HK-2 (cell line): ENCODE results near the gene AGAP9.
"Not testable (repeated sequence)": the region's sequence is repeated elsewhere in the genome, so short reads cannot be mapped to it uniquely, and the experiment has no call there.

Experiments used
- DNase-seq: peaks from one replicate; pipeline ENCODE4 v3.0.0-alpha.2; 2018; ENCODE audit not compliant: unreplicated experiment

Gene AGAP9

GRCh38 chr10:47523475-47523874 lies at the start of gene AGAP9:
Gene AGAP9, minus strand, starts transcription at chr10:47523638. Its CDS starts 112 bp downstream, at chr10:47523526.
- not testable (repeated sequence) for DNase-seq

DNA sequence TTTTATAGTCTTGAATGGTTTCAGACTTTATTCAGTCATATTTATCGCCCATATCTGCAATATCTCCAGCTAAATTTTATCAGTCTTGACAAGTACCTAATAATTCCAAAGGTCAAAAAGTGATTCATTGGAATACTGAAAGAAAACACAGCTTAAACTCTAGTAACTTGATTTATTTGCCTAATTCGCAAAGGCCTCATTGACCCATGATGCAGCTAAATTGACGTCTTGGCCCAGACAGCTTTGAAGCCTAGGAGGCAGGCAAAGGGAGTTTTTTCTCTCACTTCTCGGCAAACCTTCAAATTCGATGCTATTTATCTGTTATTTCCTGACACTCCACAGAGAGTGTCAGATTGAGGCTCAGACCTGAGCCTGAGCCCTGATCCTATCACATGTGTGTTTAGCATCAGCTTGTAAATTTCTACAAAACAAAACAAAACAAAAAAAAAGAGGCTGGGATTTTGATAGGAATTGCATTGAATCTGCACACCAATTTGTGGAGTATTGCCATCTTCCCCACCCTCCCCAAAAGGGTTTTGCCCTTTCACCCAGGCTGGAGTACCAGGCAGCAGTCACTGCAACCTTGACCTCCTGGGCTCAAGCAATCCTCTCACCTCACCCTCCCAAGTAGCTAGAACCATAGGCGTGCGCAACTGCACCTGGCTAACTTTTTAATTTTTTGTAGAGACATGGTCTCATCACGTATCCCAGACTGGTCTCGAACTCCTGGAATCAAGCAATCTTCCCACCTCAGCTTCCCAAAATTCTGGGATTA lies 47.9 kb upstream of the AGAP9 start:
- not testable (repeated sequence) for DNase-seq

DNA sequence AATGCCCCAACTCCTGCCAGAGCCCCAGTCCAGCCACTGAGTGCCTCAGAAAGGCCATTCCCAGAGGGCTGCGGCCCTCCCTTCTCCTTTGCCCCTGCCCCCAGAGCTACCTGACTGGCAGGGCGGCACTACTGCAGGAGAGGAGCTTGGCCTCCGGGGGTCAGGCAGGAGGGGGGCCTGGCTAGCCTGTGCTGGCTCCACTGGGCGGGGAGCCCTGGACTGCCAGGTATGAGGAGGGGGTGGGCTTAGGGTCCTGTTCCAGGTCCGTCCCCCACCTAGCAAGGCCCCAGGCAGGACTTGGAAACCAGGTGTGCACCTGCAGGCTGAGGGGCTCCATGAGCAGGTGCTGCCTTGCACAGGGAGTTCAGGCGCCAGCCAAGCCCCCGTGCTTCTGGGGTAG lies 43.3 kb upstream of the AGAP9 start:
- not testable (repeated sequence) for DNase-seq

DNA sequence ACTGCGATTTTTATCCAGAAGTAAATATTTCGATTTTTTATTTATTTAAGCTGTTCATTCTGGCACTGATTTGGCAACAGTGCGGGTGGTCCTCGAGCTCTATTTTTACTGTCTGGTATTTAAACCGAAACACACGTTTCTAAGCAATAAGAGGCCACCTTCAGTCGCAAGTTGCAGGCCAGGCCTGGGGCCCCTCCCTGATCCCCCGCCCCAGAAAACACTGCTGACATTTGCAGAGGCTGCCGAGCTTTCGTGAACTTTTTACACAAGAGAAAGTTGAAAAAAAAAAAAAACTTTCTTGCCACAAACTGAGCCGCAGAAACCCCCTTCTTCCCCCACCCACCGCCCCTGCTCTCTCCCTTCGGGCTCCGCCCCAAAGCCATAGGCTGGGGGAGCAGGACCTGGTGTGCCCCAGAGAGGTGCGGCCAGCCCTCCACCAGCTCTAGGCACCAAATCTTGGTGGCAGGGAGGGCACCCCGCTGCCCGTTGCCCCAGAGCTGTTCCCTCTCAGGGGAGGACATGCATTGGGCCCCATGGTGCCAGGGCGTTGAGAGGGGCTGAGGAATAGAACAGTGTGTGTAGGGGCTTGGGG lies 42.8 kb upstream of the AGAP9 start:
- DNase-seq = not testable (repeated sequence)

DNA sequence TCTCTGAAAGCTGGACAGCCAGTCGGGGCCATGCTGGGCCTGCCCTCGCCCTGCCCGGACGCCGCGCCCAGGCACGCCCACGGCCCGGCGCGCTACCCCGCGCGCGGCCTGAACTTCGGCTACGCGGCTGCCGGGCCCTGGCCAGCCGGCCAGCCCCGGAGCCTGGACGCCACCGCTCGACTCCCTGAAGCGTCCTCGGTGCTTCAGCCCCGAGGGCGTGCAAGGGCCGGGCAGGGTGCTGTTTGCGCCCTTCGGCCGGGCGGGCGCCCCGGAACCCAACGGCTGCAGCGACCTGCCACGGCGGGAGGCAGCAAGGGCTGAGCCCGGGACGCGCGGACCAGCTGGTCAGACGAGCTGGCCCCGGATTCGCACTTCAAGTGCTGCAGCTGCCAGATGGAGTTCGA lies 42.1 kb upstream of the AGAP9 start:
- DNase-seq = not testable (repeated sequence)

GRCh38 chr10:47564953-47565352 lies 41.5 kb upstream of the AGAP9 start:
- not testable (repeated sequence) for DNase-seq

GRCh38 chr10:47564318-47564717 lies 40.9 kb upstream of the AGAP9 start:
- not testable (repeated sequence) for DNase-seq

DNA sequence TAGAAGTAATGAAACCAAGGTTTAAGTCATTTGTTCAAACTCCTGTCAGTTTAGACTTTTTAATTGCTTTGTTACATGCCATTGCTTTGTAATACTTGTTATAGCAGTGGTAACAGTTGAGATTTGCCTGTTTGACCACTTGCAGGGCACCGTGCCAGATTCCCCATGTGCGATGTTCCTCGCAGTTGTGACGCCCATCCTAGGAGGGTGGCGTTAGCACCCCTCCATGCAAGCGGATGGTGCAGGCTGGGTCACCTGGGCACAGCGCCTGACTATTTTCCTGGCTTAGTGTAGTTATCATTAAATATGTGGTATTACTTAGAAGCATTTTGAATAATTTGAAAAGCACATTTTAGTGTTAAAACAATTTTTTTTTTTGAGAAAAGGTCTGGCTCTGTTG lies 37.0 kb upstream of the AGAP9 start:
- peak; percentile 18 for DNase-seq

DNA sequence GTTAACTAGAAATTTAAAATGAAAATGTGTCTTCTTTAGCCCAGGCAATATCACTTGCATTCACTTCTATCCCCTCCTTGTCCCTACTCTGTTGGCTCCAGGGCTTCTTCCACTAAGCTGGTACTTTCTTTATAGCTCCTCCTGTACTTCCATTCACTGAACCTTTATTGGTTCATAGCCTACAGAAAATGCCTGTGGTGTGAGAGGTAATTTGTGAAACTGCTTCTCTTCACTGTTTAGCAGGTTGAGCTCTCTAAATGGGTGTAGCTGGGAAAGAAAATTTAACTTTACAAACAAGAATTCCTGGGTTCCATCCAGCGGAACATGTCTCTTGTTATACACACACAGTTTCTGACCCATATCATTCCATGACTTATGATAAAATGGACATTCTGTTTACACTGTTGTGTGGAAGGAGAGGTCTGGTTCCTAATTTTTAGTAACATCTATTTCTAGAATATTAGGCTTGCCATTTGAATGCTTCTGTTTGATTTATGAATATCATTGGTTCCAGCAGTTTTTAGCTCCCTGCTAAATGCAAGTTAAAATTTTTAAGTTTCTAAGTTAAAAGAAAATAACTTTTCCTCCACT lies 36.4 kb upstream of the AGAP9 start:
- not testable (repeated sequence) for DNase-seq

DNA sequence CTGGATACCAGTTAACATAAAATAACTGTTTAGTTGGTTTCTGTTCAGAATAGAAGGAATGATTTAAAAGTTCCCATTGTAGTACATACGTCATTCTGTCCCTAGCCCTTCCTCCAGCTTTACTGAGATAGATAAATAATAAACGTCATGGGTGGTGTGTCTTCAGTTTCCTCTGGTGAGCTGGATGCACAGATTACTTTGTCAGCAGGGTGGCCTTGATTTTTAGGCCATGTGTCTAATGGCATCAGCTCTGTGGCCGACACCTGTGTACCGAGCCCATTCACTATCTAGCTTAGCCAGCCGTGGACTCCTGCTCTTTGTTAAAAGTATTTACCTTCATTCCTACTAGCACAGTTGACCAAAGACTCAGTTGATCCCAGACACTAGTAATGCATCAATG lies 34.7 kb upstream of the AGAP9 start:
- DNase-seq = peak; percentile 1

- DNase-seq = not testable (repeated sequence)
Measured at GRCh38 chr10:47557616-47558015, 34.2 kb upstream of the AGAP9 start.

DNA sequence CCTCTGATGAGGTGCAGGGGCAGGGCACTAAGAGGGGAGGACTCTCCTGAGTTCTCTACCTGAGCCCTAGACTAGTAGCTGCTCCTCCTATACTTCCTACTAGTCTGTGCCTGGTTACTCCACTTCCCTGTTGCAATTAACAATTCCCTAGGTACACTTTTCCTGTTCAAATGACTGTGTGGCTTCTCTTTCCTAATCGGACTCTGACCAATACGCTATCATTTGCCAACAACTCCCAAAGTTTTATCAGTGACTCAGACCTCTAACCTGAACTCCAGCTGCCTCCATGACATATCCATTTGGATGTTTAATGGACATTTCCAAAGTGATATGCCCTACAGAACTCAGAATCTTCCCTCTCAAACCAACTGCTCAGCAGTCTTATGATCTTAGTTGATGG lies 31.9 kb upstream of the AGAP9 start:
- not testable (repeated sequence) for DNase-seq

GRCh38 chr10:47554552-47554951 lies 31.1 kb upstream of the AGAP9 start:
- not testable (repeated sequence) for DNase-seq

GRCh38 chr10:47553860-47554247 lies 30.4 kb upstream of the AGAP9 start:
- peak; percentile 20 for DNase-seq

DNA sequence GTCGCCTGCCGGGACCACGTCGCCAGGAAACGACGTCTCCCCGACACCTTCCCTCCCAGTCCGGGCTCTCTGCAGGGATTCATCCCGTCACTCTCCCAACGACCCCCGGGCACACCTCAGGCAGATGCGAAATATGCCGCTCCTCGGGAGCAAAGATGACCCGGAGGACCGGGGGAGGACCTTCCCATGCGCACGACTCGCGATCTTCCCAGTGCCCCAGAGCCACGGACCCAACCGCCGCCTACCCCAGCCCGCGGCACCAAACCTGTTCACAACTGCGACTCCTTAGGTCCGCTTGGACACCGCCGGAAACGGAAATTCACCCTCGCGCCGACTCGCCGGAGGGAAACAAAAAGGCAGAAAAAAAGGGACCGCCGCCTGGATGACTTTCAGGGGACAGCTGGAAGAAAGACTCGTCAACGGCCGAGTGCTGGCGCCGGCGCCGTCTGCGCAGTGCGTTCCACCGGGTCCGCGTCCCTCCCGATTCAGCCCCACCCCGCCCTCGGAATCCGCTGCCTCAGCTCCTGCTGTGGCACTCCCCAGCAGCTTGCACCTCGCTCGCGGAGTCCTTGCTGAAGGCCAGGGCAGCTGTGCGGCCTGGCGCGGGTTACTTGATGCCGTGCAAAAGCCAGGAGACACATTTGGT lies 29.9 kb upstream of the AGAP9 start:
- peak; percentile 94 for DNase-seq

- DNase-seq = peak; percentile 52
Measured at GRCh38 chr10:47552719-47553118, 29.3 kb upstream of the AGAP9 start.

DNA sequence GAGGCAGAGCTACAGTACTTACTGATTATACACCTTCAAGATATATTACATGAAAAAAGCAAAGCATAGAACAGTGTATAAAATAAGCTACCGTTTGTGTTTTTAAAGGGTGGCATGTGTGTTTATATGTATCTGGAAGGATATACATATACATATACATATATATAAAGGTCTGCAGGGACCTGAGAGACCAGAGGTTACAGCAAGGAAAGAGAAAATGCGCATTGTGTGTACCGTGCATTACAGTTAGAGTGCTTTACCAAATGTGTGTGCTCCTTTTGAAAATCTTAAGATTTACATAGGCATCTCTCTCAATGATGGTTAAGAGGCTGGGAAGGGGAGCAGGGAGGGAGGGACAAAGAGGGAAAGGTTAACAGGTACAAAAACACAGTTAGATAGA lies 23.8 kb upstream of the AGAP9 start:
- DNase-seq = not testable (repeated sequence)

DNA sequence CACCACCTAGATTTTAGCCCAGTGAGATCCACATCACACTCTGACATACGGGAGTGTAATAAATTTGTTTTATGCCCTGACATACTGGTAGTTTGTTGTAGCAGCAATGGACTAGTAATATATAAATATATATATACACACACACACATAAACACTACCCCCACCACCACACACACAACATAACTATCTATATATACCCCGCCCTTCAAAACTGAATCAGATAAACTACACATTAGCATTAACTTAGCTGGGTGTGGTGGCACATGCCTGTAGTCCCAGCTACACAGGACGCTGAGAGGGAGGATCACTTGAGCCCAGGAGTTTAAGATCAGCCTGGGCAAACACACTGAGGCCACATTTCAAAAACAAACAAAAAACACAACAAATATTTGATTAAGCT lies 13.0 kb upstream of the AGAP9 start:
- DNase-seq = not testable (repeated sequence)

DNA sequence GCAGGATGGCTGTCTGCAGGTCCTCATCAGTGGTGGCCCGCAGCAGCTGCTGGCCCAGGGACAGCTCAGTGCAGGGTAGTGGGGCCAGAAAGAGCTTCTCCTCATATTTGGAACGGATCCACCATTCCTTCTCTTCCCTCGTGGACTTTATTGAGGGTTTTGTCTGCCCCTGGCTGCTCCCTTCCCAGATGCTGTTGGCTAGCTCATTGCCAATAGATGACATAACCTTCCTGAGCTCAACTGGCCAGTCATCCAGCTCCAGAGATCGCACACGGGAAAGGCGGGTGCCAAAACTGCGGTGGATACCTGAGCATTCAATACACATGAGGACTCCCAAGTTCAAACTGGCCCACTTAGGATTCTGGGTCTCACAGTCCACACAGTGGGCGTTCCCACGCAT lies 21.1 kb downstream of the AGAP9 start:
- not testable (repeated sequence) for DNase-seq

GRCh38 chr10:47494226-47494625 lies 29.2 kb downstream of the AGAP9 start:
- DNase-seq = not testable (repeated sequence)

GRCh38 chr10:47491600-47491999 lies 31.8 kb downstream of the AGAP9 start, which contains the start of gene FAM25G:
Gene FAM25G, minus strand, starts transcription at chr10:47491700. Its CDS starts 26 bp downstream, at chr10:47491674.
- DNase-seq = not testable (repeated sequence)

DNA sequence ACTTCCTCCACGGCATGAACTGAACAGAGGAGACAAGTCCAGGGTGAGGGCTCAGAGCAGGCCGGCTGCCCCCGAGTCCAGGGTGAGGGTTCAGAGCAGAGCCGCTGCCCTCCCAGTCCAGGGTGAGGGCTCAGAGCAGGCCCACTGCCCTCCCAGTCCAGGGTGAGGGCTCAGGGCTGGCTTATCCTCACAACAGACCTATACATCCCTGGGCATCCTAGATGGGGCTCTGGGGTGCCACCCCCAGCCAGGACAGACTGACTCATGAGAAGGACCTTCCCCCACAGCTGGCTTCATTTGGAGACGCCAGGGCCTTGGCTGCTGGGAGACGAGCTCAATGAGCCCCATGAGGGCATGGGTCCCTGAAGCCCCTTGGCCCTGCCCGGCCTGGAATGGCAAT lies 33.8 kb downstream of the AGAP9 start:
- DNase-seq = not testable (repeated sequence)
